IPS-20b (cell line): ENCODE data around the gene APCDD1L.
"Not testable (repeated sequence)": the region's sequence is repeated elsewhere in the genome, so short reads cannot be mapped to it uniquely, and the experiment has no call there.

Experiments
- H3K27ac ChIP-seq: one replicate; pipeline ENCODE4 v1.5.1; 2013; ENCODE audit warnings: low read length
- H3K27me3 ChIP-seq: 2 replicates; pipeline ENCODE4 v1.6.1; 2013; ENCODE audit warnings: mild to moderate bottlenecking, low read length, inconsistent platforms; ENCODE audit not compliant: insufficient read depth
- H3K36me3 ChIP-seq: 2 replicates; pipeline ENCODE4 v1.6.1; 2013; ENCODE audit warnings: low read depth, mild to moderate bottlenecking, inconsistent platforms, low read length, moderate library complexity; ENCODE audit not compliant: insufficient read depth
- H3K4me1 ChIP-seq: 2 replicates; pipeline ENCODE4 v1.6.1; 2013; ENCODE audit warnings: mild to moderate bottlenecking, control low read depth, inconsistent platforms, low read length, moderate library complexity; ENCODE audit not compliant: insufficient read depth
- H3K4me3 ChIP-seq: 2 replicates; pipeline ENCODE4 v1.5.1; 2013; ENCODE audit warnings: mild to moderate bottlenecking, low read length, inconsistent platforms
- H3K9ac ChIP-seq: 2 replicates; pipeline ENCODE4 v1.6.1; 2013; ENCODE audit warnings: low read depth, mild to moderate bottlenecking, inconsistent platforms, low read length, moderate library complexity
- H3K9me3 ChIP-seq: 2 replicates; pipeline ENCODE4 v1.6.1; 2013; ENCODE audit warnings: mild to moderate bottlenecking, low read depth, low read length, inconsistent platforms; ENCODE audit not compliant: insufficient read depth

Gene APCDD1L

DNA sequence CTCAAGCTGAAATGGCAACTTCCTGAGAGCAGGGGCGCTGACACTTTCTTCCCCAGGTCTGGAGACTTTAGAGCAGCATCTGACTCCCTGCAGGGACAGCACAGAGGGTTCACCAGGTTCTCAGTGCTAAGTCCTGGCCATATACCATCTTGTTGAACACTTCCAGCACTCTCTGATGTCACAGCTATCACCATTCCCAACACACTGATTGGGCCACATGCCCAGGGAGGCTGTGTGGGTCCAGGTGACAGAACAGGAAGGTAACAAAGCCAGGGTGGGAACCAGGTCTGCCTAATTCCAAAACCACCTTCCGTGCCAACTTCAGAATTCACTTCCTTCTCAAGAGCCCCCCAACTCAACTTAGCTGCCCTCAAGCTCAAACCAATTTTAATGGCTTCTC lies 4.3 kb downstream of the APCDD1L start:
- Histone ChIP-seq H3K4me3 (no peak overlapping the region), H3K27me3 (peaks cover 42% of the 10 kb centered on the region), H3K4me1 (no peaks in the 10 kb centered on the region; the same call in 1 of the 2 replicates), H3K36me3 (no peaks in the 10 kb centered on the region), H3K9ac (no peak overlapping the region), H3K9me3 (peaks cover 15% of the 10 kb centered on the region), H3K27ac (no peak overlapping the region)

DNA sequence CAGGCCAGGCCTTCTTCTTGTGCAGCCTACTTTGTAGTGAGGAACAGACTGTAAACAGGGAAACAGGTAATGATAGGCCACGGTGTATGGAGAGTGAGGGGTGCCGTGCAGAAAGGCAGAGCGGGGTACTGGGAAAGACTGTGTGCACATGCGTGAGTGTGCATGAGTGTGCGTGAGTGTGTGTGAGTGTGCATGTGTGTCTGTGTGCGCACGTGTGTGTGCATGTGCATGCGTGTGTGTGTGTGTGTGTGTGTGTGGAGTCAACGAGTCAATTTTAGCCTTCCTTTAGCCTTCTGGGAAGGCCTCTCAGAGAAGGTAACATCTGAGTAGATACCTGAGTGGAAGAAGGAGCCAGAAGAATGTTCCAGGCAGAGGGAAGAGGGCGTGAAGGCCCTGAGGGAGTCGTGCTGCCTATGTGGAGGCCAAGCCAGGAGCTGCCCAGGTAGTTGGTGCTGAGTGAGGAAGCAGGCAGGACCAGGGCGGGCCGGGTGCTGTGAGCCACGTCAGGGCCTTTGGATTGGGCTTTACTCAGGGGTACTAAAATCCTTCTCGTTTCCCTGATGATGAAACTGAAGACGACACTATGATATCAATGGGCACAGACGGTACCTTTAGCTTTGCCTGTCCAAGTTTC lies 6.3 kb downstream of the APCDD1L start:
- Histone ChIP-seq H3K9me3 (peaks cover 35% of the 10 kb centered on the region), H3K4me1 (no peaks in the 10 kb centered on the region; the same call in 1 of the 2 replicates), H3K4me3 (no peak overlapping the region), H3K27me3 (peaks cover 21% of the 10 kb centered on the region), H3K27ac (no peak overlapping the region), H3K36me3 (no peaks in the 10 kb centered on the region), H3K9ac (no peak overlapping the region)

DNA sequence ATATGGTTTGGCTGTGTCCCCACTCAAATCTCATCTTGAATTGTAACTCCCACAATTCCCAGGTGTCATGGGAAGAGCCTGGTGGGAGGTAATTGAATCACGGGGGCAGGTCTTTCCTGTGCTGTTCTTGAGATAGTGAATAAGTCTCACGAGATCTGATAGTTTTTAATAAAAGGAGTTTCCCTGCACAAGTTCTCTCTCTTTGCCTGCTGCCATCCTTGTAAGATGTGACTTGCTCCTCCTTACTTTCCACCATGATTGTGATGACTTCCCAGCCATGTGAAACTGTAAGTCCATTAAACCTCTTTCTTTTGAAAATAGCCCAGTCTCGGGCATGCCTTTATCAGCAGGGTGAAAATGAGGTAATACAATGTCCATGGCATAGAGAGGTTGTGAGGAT lies 8.2 kb downstream of the APCDD1L start:
- H3K4me3 ChIP-seq, H3K4me1 ChIP-seq, H3K36me3 ChIP-seq, H3K27ac ChIP-seq, H3K27me3 ChIP-seq, H3K9ac ChIP-seq: not testable (repeated sequence)
- H3K9me3 ChIP-seq: peaks cover 36% of the 10 kb centered on the region

DNA sequence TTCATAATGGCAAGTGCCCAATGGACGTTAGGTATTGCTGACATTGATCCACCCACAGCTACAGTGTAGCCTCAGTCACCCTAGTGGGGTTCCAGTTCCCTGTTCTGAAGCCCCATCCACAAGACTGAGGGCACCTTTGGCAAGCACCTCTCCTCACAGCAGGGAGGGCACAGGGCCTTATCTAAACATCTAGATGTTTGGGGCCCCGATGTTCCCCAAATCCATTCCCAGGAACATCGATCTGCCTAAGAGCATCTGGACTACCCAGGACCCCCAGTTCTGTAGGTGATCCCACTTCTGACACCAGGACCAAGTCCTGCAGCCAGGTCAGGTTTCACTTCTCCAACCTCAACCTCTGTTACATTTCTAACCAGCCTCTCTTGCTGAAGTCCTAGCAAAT lies 10.6 kb downstream of the APCDD1L start:
- Histone ChIP-seq H3K4me1 (no peaks in the 10 kb centered on the region), H3K9ac (no peak overlapping the region), H3K36me3 (no peaks in the 10 kb centered on the region), H3K27ac (no peak overlapping the region), H3K9me3 (peaks cover 36% of the 10 kb centered on the region), H3K4me3 (no peak overlapping the region), H3K27me3 (no peaks in the 10 kb centered on the region)

DNA sequence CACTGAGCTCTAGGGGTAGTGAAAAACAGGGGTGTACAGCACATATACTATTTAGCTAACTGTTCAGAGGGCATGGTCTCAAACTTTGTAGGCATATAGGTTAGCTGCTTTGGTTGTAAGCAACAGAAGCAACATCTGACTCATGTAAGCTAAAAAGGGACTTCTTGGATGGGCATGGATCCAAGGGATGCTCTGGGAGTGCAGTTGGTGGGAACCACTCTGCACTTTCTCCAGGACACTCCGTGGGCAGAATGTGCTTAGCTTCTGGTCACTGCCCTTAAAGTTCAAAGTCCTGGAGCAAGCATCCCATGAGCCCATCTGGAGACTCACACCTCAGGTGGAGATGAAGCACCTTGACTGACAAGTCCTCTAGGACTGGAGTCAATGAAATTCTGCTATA lies 11.5 kb downstream of the APCDD1L start:
- no peak overlapping the region for H3K4me3 ChIP-seq
- no peak overlapping the region for H3K27ac ChIP-seq
- H3K9me3 ChIP-seq: peaks cover 36% of the 10 kb centered on the region
- no peaks in the 10 kb centered on the region for H3K4me1 ChIP-seq
- no peak overlapping the region for H3K9ac ChIP-seq
- H3K27me3 ChIP-seq: no peaks in the 10 kb centered on the region
- H3K36me3 ChIP-seq: no peaks in the 10 kb centered on the region

DNA sequence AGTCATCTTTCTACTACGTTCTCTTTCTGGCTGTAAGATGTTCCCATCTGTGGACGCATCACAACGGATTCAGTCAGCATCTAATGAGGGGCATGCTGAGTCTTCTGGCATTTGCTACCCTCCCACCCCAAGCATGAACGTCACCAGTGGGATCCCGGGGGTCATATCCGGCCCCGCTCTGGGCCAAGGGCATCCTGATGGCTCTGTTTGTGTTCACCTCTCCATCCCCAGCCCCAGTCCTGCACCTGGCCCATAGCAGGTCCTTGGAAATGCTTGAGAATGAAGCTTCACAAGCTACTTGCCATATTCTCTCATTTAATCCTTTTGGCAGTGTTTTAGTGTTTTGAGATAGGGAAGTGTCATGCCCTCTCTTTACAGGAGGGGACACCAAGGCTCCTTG lies 14.9 kb downstream of the APCDD1L start:
- no peak overlapping the region for H3K9ac ChIP-seq
- no peaks in the 10 kb centered on the region for H3K27me3 ChIP-seq
- H3K27ac ChIP-seq: no peak overlapping the region
- no peaks in the 10 kb centered on the region for H3K4me1 ChIP-seq
- H3K4me3 ChIP-seq: no peak overlapping the region
- peaks cover 15% of the 10 kb centered on the region for H3K9me3 ChIP-seq
- H3K36me3 ChIP-seq: no peaks in the 10 kb centered on the region

DNA sequence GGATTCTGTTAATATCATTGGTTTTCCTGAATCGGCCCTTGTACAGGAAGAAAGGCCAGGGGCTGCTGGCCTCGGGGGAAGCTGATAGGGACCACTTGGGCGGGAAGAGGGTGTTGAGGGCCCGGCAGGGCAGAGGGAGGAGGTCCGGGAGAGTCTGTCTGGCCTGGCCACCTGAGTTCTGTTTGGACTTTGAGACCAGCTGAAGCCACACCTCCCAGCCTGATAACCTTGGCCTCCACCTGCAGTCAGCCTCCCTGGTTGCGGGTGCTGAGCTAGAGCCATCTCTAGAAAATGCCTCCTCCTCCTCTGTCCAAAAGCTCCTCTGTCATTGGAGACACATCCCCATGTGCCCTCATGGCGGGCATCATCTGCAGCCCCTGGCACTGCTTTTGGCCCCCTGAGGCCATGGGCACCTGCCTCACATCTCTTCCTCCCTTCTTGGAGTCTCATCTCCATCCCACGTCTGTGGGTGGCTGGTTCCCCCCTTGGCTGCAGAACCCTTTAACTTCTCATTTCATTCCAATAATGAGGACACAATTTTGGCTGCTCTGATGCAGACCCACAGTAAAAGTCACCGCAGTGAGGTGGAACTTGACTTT lies 16.6 kb downstream of the APCDD1L start:
- no peaks in the 10 kb centered on the region; the same call in 1 of the 2 replicates for H3K9me3 ChIP-seq
- H3K9ac ChIP-seq: no peak overlapping the region
- no peak overlapping the region for H3K27ac ChIP-seq
- H3K36me3 ChIP-seq: no peaks in the 10 kb centered on the region
- no peak overlapping the region for H3K4me3 ChIP-seq
- H3K4me1 ChIP-seq: no peaks in the 10 kb centered on the region
- H3K27me3 ChIP-seq: no peaks in the 10 kb centered on the region

DNA sequence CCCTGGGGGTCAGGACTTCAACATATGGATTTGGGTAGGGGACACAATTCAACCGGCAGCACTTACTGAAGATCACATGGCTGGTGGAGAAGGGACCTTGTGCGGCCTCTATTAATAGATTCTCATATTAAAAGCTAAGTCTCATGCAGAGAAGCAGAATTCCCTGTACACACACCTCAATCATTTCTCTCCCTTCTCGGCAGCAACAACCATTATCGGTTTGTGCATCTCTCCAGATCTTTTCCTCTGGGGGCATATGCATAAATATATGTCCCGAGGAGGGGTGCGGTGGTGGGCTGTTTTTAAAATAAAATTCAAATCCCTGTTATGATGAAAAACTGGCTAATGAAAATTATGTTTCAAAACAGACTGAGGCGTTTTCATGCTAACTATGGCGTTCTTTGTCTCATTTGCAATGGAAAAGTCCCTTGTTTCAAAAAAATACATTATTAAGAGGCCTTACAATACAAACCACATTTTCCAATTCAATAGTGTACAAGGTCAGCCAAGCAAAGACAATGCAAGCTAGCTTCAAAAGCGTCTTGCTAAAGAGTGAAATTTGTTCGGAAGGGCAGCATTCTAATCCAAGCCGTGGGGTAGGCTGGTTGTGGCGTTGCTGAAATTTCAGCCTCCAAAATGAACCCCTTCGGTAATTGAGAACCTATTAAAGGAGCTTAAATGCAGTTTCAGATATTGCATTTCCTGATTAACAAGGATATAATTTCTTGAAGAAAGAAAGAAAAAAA lies 17.3 kb downstream of the APCDD1L start:
- Histone ChIP-seq H3K9me3 (no peaks in the 10 kb centered on the region; the same call in 1 of the 2 replicates), H3K27me3 (no peaks in the 10 kb centered on the region), H3K27ac (no peak overlapping the region), H3K4me3 (no peak overlapping the region), H3K4me1 (no peaks in the 10 kb centered on the region), H3K9ac (no peak overlapping the region), H3K36me3 (no peaks in the 10 kb centered on the region)

DNA sequence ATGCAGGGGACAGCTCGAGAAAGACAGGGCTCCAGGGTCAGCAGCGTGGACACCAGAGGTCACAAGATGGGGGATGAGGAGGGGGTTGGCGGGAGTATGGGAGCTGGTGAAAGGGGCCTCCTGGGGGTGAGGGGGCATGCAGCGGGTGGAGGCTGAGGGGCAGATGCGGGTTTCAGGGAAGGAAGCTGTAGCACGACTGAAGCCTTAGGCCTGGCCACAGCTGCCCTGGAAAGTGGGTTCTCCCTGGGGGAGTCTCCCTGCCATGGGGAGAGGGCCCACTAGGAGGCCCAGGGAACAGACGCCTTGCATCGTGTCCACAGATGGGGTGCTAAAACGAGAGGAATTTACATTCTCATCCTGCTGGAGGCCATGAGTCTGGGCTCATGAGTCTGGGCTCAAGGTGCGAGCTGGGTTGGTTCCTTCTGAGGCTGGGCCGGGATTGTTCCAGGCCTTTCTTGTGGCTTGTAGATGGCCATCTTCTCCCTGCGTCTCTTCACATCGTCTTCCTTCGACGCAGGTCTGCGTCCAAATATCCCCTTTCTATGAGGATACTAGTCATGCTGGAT lies 18.0 kb downstream of the APCDD1L start:
- no peak overlapping the region for H3K9ac ChIP-seq
- no peaks in the 10 kb centered on the region; the same call in 1 of the 2 replicates for H3K9me3 ChIP-seq
- no peaks in the 10 kb centered on the region for H3K4me1 ChIP-seq
- no peak overlapping the region for H3K4me3 ChIP-seq
- no peaks in the 10 kb centered on the region for H3K27me3 ChIP-seq
- H3K36me3 ChIP-seq: no peaks in the 10 kb centered on the region
- H3K27ac ChIP-seq: no peak overlapping the region

DNA sequence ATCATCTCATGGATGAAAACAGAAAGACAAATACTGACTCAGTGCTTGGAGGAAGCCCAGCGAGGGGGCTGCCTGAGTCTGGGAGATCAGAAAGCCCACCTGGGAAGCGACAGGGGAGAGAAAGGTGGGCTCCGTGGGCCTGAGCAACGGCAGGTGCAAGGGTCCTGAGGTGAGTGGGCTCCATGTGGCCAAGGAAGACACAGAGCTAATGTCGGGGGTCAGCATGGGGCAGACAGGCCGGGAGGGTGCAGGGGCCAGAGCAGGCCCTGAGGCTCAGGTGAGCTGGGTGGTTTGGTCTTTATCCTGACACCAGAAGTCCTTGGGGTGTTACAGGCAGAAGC lies 18.8 kb downstream of the APCDD1L start:
- H3K36me3 ChIP-seq: no peaks in the 10 kb centered on the region
- H3K4me1 ChIP-seq: no peaks in the 10 kb centered on the region
- no peaks in the 10 kb centered on the region; the same call in 1 of the 2 replicates for H3K9me3 ChIP-seq
- no peak overlapping the region for H3K4me3 ChIP-seq
- H3K27ac ChIP-seq: no peak overlapping the region
- no peak overlapping the region for H3K9ac ChIP-seq
- H3K27me3 ChIP-seq: no peaks in the 10 kb centered on the region

DNA sequence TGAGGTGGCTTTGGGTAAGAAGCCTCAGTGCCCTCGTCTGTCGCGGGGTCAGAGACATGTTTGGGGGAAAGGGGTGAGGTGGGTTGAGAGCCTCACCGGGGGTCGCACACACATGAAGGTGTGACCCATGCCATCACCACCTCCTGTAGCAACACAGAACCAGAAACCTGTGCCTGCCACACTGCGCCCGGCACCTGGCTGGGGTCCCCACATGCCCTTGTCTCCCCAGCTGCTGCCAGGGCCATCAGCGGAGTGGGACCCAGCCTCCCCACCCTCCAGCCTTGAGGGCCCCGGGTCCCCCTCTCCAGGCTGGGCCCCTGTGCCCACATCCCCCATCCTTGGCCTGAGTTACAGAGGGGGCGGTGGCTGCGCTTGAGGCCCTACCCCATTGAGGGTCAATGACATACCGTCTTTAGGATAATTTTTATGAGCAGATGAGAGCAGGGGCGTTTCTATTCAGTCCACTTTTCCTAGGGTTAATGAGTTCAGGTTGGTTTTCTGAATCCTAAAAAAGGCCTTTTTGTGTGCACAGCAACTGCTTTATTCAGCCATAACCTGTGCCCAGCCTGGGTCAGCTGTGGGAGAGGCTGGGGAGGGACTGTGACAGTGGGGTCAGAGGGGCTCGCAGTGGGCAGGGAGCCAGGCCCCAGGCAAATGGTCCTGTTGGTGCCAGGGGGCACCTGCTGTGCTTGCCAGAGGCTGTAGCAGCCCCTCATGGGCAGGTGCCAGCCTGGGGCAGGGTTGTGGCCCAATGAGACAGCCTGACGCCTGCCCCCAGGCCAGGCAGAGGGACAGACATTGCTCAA lies 19.4 kb downstream of the APCDD1L start:
- Histone ChIP-seq H3K9me3 (no peaks in the 10 kb centered on the region), H3K27me3 (no peaks in the 10 kb centered on the region), H3K36me3 (no peaks in the 10 kb centered on the region), H3K4me1 (no peaks in the 10 kb centered on the region), H3K9ac (no peak overlapping the region), H3K4me3 (no peak overlapping the region), H3K27ac (no peak overlapping the region)
